ENCODE measurements around the gene MRPL24.
"Not testable (repeated sequence)": the region's sequence is repeated elsewhere in the genome, so short reads cannot be mapped to it uniquely, and the experiment has no call there.

Gene MRPL24

DNA sequence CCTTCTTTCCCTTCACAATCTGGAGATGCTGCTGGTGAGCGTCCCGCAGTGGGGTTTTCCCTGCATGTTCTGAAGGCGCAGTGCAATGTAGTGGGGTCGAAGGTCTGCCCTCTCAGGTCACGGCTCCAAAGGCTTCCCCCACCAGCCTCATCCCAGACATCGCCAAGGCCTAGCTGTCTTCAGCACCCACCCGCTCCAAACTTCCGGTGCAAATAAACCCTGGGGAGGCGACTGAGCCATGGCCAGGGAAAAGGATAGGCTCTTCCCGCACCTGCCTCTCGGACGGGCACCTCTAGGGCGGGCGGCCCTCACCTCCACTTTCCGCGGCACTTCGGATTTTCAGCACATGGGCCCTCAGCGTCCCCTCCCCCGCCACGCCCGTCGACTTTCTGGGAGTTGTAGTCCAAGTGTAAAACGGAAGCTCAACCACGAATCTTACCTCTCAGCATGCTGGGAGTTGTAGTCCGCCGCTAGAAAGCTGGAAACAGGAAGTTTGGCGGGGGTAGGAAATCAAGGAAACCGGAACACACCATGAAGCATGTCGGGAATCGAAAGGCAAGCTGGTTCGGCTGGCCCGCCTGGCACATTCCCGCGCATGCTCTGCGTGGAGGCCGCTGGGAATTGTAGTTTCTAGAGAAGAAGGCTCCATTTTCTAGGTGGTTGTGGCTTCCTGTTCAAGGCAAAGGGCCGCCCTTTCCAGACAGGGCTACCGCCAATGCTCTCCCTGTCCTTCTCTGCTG lies at the start of gene MRPL24:
MRPL24 (minus strand) TSS at position 348 of the 740 bp plus-strand sequence. CDS start 2,384 bp downstream, outside the sequence.
- peak; percentile 100 for DNase-seq

DNA sequence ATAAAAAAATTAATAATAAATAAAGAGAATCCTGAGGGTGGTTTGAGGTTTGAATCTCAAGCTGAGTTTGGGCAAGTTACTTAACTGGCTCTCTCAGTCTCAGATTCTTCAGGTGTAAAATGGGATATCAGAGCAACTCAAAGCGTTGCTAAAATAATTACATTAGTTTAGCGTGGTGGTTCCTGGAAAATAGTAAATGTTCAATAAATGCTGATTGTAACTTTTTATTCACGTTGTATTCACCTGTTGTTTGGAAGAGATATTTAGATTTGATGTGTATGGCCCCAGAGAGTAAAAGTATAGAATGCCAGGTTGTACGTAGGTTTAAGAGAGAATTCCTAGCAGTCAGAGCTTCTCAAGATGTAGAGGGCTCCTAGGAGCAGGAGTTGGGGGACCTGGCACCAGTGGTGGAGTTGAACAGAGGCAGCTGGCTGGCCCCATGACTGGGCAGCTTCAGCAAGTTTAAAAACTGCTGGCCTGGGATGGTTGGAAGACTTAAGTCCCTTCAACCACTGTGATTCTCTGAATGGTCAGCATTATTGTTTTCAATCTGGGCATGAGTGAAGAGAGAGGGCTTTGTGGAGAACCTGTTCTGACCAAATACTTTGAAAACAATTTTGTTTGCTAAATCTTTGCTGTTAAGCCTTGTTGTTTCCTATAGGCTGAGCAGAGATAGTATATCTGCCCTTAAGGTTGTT lies 48.9 kb upstream of the MRPL24 start:
- no peak for DNase-seq

DNA sequence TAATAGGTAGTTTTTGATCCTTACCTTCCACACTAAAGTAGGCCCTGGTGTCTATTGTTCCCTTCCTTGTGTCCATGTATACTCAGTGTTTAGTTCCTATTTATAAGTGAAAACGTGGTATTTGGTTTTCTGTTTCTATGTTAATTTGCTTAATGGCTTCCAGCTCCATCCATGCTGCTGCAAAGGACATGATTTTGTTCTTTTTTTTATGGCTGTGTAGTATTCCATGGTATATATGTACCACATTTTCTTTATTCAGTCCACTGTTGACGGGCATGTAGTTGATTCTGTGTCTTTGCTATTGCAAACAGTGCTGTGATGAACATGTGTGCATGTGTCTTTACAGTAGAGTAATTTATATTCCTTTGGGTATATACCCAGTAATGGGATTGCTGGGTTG lies 47.2 kb upstream of the MRPL24 start:
- no peak for DNase-seq

DNA sequence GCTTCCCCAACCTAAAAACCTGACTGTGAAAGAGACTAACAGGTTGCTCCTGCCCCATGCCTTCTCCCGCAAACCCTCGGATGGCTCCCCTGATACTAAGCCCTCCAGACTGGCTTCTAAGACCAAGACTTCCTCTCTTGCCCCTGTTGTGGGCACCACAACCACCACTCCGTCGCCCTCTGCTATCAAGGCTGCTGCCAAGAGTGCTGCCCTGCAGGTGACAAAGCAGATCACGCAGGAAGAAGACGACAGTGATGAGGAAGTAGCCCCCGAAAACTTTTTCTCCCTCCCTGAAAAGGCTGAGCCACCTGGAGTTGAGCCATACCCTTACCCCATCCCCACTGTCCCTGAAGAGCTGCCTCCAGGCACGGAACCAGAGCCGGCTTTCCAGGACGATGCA lies 45.8 kb upstream of the MRPL24 start:
- no peak for DNase-seq

DNA sequence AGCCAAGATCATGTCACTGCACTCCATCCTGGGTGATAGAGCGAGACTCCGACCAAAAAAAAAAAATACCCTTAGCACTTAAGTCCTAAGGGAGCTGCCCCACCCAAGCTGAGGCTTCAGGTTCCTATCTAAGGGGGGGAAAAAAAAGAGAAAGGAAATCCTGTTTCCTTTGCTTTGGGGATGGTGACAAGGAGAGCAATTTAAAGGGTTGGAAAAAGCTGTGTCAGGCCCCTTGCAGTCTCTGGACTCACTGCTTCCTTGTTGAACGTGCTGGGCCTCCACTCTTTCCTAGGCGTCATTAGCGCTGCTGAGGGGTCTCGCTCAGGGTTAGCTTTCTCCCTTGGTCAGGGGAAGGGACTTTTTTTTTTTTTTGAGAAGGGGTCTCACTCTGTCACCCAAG lies 44.6 kb upstream of the MRPL24 start:
- no peak for DNase-seq

DNA sequence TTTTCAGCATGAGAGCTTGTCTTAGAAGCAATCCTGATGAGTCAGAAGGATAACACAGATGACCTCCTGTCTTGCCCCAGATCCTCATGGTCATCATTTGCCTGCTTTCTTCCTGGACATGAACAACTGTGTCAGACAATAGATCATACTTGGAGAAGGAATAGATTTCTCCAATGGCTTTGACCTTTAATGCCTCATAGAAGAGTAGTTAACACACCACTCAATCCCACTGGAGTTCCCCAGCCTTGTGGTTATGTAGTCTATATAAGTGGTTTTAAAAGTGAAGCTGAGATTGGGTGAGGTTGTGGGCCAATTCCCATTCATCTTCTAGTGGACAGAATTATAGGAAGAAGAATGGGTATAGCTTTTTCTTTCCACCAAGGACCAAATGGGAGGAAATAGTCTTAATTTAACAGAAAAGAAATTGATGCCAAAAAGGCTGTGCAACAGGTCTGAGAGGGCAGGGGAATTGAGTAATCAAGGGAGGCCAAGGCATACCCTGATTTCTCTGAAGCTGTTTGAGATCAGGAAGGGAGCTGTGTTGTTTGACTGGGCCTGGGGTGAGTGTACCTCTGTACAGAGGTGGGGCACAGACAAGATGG lies 40.8 kb upstream of the MRPL24 start:
- peak; percentile 73 for DNase-seq

DNA sequence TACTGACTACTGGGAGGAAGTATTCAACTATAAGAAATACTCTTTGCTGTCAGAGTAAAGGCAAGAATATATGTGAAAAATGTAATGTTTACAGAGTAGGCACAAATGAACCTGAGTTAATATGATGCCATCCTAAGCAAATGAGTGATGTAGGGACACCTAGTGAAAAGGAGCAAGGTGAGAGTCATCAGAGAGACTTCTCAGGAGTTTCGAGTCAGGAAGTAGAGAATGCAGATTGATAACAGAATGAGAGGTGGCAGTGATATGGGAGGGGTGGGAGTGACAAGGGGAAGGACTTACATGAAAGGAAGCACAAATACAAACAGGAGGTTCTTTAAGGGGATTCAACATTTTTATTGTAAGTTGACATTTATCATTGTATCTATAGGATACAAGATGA lies 36.7 kb upstream of the MRPL24 start:
- DNase-seq, result no peak

DNA sequence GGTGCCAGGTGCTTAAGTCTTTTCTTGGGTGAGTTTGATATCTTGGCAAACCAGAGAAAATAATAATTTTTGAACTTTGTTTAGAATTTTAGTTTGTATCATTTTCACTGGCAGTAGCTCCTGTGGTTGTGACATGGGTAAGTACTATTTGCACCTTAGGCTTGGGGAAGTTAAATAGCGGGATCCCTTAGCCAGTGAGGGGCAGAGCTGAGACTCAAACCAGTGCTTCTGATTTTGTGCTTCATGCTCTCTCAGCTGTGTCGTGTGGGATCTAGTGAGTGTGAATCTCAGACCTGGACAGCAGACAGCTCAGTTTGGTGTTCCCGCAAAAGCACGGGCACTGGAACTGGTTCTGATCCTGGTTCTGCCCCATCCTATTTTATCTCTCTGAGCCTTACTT lies 36.1 kb upstream of the MRPL24 start:
- no peak for DNase-seq

DNA sequence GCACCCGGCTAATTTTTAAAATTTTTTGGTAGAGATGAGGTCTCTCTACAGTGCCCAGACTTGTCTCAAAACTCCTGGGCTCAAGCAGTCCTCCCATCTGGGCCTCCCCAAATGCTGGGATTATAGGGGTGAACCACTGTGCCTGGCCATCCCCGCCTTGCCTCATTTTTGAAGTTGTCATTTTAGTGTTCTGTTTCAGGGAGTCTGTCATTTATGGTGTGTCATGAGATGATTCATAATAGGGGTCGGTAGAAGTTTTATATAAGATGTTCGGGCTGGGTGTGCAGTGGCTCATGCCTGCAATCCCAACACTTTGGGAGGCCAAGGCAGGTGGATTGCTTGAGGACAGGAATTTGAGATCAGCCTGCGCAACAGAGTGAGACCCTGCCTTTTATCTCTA lies 34.9 kb upstream of the MRPL24 start:
- no peak for DNase-seq

DNA sequence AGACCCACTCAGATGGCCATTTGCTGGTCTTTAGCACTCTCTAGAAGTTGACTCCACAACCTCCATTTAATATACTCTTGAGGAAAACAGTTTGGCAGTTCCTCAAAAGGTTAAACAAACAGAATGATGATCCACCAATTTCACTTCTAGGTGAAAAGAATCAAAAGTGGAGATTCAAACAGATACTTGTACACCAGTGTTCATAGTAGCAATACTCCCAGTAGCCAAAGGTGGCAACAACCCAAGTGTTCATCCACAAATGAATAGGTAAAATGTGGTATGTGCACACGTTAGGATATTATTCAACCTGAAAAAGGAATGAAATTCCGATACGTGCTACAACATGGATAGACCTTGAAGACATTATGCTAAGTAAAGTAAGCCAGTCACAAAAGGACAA lies 32.7 kb upstream of the MRPL24 start:
- DNase-seq, result no peak

DNA sequence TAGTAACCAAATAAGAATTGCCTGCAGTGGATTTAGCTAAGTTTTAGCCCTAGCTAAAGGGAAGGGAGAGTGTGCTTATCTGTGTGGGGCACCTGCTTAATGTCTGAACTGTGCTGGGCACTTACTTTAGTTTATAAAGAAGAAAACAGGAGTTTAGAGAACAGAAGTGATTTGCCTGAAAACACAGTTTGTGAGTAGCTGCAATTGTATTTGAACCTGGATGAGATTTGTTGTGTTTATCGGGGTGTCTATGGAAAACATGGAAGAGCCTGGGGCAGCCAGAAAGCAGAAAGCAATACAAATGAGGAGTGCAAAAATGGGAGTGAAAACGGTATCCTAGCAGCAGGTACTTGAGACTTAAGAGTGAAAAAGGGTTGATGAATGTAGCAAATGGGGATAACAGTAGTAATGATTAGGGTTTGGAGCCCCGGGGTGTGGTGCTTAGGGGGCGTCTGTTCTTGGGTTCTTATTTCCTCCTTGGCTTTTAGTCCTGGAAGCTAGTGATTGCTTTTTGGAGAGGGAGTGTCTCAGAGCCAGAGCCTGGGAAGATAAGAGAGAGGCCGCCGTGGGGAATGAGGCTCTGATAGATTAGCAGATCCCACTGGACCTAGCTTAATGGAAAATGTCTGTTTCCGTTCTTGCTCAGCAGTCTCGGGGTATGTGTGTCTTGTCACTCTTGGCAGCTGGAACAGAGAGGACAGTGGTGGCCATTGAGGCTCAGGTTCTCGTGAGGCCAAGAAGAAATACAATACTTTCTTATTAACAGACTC lies 32.0 kb upstream of the MRPL24 start:
- no peak for DNase-seq

DNA sequence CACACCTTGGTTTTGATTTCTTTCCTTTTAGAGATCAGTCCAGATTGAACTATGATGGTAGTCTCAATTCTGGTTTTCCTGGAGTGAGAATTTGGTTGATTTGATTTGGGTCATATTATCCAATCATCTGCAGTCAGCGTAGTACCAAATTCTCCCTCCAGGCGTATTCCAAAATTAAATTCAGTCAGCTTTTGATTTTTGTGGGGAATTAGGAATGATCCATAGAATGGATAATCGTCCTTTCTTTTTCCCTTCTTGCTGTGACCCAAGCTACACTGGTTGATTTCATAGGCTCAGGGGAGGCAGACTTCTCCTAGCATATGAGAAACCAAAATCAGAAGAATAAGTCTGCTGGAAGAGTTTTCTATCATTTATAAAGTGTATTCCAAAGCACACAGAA lies 31.3 kb upstream of the MRPL24 start:
- DNase-seq, result no peak

DNA sequence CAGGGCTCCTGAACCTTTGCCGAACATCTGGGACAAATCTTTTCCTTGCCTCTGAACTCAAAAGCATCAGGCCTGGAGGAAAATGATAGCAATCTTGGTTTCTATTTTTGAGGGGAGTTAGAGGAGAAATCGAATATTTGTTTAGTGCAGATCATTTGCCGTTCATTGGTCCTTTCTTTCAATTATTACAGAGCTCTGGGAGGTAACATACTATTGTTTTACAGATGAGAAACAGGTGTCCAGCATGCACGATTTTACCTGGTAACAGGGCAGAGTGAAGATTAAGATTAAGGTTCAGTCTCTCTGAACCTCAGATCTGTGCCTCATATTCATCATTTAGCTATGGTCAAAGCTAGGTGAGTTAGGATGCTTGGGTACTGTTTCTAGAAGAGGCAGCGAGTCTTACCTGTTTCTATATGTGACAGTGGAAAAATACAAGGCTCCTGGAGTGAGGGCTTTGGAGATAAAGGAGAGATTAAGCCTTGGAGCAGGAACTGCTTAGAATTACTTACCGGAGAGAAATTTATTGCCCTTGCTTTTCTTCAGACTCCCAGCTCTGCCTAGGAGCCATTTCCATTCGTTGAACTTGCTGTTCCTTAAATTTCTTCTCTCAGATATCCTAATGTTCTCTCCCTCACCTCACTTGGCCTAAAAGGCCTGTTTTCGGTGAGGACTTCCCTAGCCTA lies 27.9 kb upstream of the MRPL24 start:
- no peak for DNase-seq

DNA sequence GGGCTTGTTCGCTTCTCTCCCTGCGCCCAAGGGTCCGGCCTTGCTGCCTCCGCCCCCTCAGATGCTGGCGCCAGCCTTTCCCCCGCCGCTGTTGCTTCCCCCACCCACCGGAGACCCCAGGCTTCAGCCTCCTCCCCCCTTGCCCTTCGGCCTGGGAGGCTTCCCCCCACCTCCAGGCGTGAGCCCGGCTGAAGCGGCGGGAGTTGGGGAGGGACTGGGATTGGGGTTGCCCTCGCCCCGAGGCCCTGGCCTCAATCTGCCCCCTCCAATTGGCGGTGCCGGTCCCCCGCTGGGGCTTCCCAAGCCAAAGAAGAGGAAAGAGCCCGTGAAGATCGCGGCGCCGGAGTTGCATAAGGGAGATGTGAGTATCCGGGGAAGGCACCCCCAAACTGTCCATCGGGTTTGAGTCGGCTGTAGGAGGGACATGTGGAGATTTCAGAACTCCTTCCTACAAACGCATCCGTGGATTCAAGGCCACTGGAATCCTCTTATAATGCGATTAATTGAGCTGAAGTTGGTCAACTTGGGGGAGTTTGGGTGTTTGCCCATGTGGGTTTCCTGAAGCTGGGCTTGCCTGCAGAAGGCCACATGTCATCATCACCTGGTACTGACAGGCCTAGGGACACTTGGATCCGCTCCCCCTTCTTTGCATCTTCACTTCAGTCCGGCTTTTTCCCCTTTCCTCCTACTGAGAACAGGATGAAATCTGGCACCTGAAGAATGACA lies 27.2 kb upstream of the MRPL24 start:
- DNase-seq, result no peak

DNA sequence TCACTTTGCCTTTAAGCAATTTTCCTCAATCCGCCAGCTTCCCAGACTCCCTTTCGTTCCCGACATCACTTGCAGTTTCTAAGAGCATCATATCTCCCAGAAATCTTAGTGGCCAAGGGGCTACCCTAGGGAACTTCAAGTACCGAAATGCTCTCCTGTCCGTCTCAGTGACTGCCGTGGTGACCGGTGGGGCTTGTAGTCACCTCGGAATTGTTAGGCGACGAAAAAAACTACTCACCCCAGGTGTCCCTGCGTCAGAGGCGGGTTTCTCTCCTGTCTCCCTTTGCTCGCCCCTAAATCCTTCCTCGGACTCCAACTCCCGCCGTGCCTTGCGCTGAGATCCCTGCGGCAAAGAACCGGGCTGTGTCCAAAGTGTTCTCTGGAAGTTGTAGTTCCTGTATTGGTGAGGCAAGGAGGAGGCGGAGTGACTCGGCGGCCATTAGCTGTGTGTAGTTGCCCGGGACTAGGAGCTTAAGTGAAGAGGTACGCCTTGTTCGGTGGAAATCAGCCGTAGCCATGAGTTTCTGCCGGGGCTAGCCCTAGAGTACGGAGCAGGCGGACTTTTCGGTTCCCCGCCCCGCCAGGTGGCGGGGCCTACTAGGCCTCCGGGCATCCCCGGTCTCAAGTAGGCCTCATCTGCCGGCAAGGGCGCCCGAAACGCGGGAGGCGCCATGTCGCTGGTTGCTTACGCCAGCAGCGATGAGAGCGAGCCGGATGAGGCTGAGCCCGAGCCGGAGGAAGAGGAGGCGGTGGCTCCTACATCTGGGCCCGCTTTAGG lies 26.4 kb upstream of the MRPL24 start, which contains the start of gene PRCC:
PRCC (plus strand) TSS at position 435 of the 778 bp plus-strand sequence; CDS start at position 672, 237 bp downstream.
- DNase-seq, result peak; percentile 100

DNA sequence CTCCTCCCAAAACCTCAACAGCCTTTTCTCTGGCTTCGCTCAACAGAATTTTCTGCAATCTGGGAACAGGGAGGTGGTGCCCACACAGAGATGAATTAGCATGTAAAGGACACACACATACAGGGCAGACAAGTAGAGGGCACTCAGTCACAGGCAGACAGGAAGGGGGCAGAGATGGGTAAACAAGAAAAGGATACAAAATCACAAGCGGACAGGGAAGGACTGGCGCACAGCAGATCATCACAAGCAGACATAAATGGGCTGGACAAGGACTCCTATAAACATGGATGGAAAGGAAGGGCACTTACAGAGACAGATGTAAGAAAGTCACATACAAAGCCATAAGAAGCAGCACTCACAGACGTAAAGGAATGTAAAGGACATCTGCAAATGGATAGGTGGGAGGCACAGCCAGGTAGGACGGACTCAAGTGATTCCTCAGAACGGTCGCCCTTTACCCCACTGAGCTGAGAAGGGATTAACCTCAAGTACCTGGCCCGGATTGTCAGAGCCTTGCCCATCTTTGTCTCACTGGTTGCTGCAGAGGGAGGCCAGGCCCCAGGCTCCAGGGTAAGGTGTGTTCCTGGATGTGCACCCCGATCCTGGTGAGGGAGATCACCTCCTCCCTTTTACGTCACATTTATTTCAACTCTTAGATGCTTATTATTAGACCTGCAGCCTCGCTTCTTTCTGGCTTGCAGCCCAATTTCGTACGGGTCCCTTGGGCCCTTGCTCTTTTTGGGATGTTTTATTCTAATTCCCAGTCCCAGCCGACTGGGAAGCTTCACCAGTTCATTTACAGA lies 25.6 kb upstream of the MRPL24 start:
- no peak for DNase-seq

DNA sequence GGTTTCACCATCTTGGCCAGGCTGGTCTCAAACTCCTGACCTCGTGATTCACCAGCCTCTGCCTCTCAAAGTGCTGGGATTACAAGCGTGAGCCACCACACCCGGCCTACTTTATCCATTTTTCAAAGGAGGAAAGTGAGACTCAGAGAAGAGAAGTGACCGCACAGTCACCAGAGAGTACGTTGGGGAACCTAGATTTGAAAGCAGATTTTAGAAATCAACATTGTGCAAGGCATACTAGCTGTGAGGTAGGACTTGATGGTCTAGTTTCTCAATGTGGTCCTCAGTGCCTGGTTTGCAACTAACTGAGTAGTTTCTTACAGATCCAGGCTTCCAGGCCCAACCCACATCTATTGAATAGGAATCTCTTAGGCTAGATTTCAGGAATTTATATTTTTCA lies 24.8 kb upstream of the MRPL24 start:
- no peak for DNase-seq

DNA sequence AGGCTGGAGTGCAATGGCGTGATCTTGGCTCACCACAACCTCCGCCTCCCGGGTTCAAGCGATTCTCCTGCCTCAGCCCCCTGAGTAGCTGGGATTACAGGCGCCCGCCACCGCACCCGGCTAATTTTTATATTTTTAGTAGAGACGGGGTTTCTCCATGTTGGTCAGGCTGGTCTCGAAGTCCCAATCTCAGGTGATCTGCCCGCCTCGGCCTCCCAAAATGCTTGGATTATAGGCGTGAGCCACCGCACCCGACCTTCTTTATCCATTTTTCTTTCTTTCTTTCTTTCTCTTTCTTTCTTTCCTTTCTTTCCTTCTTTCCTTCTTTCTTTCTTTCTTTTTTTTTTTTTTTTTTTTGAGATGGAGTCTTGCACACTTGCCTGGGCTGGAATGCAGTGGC lies 24.2 kb upstream of the MRPL24 start:
- DNase-seq, result not testable (repeated sequence)

DNA sequence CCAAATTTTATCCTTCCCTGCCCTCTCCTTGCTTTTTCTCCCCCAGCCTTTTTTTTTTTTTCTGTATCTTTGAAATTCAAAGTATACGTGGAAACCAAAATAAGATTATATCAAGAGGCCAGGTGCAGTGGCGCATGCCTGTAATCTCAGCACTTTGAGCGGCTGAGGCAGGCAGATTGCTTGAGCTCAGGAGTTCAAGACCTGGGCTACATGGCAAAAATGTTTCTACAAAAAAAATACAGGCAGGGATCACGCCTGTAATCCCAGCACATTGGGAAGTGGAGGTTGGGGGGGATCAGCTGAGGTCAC lies 19.9 kb upstream of the MRPL24 start:
- no peak for DNase-seq

DNA sequence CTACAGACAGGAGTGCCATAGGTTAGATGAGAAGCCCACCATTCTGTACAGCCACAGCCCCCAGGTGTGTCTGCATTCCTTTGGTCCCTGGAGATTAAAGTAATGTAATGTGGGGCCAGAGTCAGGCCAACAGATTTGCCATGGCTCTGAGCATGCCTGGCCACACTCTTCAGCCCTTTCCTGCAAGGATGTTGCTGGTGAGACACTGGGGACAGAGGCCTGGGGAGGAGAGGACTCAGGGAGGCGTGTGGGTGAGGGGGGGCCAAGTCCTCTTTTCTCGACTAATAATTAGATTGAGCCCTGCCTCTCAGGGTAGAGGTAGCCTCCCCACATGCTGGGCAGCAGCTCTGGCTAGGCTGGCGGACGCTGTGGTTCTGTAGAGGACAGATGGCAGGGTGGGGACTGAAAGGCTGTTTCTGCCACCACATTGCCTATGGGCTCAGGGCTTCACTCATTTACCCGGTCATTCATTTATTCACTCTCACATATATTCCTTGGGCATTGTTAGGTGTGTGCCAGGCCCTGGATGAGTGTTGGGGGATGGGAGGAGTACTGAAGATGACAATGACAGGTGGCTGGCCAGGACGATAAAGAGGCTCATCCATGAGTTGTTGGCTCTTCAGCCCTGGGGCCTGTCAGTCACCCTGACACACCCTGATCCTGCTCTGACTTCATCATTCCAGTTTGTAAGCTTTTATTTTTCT lies 19.4 kb upstream of the MRPL24 start:
- no peak for DNase-seq
